ENCODE results near the gene PNMA6E.

DNA sequence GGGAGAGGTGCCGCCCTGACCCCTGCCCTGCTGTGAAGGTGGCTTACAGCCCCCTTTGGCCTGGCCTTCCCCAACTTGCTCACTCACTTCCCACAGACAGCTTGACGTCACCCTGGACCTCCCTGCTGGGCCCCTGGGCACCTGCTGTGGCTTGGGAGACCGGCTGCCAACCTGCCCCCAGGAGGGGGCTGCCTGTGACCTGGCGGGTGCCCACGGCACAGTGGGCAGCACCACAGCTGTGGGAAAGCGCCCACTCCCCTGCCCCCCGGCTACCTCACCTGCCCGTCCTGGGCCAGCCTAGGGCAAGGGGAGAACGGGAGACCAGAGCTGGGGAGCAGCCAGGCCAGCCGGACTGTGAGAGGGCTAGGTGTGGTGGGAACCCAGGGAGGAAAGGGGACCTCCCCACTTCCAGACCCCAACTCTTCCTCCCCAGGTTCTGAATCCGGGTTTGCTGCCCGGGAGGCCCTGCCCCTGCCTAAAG, 7.8 kb upstream of the PNMA6E start:
- TF ChIP-seq POLR2A (IDR thresholded peaks at IDR 0.05; ENCODE audit: low read depth, low read length) (no peak), POLR2AphosphoS5 (IDR thresholded peaks at IDR 0.05; ENCODE audit: low read depth, low read length) (no peak), TAF1 (IDR thresholded peaks at IDR 0.05; ENCODE audit: low read depth, low read length) (no peak)

Data from GM12891 (cell line).